Peyer's patch (tissue), 4 donors: ENCODE data around the gene ERC2.

Experiments
- POLR2A ChIP-seq, 2 donors: fragments of 450-650 bp; IDR thresholded peaks; one replicate each; pipeline ENCODE4 v1.5.1; 2017; ENCODE audit warnings: antibody characterized with exemption in 2 of 2, mild to moderate bottlenecking in 2 of 2, moderate library complexity in 2 of 2
- TF ChIP-seq, protein P1 (sequence below), 6 experiments: fragments of 450-650 bp in 4 of 6; fragments of 200-600 bp in 2 of 6; sonication (generic) in 1 of 6; IDR thresholded peaks; one replicate each; pipeline ENCODE4 v1.5.1; 2017 to 2019; ENCODE audit warnings: antibody characterized with exemption in 6 of 6, mild to moderate bottlenecking in 3 of 6, moderate library complexity in 1 of 6

DNA sequence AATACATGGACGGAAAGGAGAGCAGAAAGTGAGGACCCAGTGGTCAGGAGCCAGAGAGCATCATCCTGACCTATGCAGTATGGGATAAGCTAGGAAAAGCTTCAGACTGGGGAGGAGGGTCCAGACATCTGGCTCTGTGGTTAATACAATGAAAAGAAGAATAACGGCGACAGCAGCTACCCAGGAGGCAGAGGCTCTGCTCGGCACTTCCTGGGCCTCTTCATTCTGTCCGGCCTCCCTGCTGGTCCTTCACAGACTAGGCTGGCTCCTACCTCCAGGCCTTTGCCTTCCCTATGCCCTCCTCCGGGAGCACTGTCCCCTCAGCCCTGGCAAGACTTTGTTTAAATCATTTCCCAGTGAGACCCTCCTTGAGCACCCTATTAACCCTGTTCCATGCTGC lies 922.3 kb downstream of the ERC2 start:
- TF ChIP-seq POLR2A (IDR thresholded peaks at IDR 0.05) = no peak
- TF ChIP-seq, protein P1, sequence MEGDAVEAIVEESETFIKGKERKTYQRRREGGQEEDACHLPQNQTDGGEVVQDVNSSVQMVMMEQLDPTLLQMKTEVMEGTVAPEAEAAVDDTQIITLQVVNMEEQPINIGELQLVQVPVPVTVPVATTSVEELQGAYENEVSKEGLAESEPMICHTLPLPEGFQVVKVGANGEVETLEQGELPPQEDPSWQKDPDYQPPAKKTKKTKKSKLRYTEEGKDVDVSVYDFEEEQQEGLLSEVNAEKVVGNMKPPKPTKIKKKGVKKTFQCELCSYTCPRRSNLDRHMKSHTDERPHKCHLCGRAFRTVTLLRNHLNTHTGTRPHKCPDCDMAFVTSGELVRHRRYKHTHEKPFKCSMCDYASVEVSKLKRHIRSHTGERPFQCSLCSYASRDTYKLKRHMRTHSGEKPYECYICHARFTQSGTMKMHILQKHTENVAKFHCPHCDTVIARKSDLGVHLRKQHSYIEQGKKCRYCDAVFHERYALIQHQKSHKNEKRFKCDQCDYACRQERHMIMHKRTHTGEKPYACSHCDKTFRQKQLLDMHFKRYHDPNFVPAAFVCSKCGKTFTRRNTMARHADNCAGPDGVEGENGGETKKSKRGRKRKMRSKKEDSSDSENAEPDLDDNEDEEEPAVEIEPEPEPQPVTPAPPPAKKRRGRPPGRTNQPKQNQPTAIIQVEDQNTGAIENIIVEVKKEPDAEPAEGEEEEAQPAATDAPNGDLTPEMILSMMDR (IDR thresholded peaks at IDR 0.05) = no peak
